Stimulated activated CD4-positive, alpha-beta T cell treated with anti-CD3 and anti-CD28 coated beads, Interleukin-4, amount 100 ng/mL, for 48 hours (primary cell): ENCODE data around the gene GPSM3.

Source experiments
- DNase-seq, 2 donors: peaks; one replicate each; pipeline ENCODE4 v3.0.0-alpha.2; 2020; ENCODE audit warnings: low read depth in 2 of 2

The GPSM3 gene

GRCh38 chr6:32173051-32173727, 19.3 kb downstream of the GPSM3 start:
- no peak for DNase-seq

- DNase-seq = no peak
Observed at GRCh38 chr6:32171234-32171633, 21.2 kb downstream of the GPSM3 start.

GRCh38 chr6:32170294-32170693, 22.1 kb downstream of the GPSM3 start:
- no peak for DNase-seq

- no peak for DNase-seq
Observed at GRCh38 chr6:32168807-32169591, 23.4 kb downstream of the GPSM3 start.

GRCh38 chr6:32168350-32168749, 24.1 kb downstream of the GPSM3 start:
- DNase-seq = no peak

GRCh38 chr6:32167761-32168262, 24.6 kb downstream of the GPSM3 start:
- DNase-seq = no peak

GRCh38 chr6:32167154-32167760, 25.2 kb downstream of the GPSM3 start:
- DNase-seq = no peak

GRCh38 chr6:32166411-32167061, 25.9 kb downstream of the GPSM3 start:
- DNase-seq = no peak

GRCh38 chr6:32164295-32164694, 28.1 kb downstream of the GPSM3 start, which contains the start of gene EGFL8:
Gene EGFL8, plus strand, starts transcription at chr6:32164595. Its CDS starts 1,571 bp downstream, at chr6:32166166.
- no peak for DNase-seq

- DNase-seq = no peak
Observed at GRCh38 chr6:32163559-32164258, 28.7 kb downstream of the GPSM3 start.

GRCh38 chr6:32158052-32158451, 34.4 kb downstream of the GPSM3 start:
- DNase-seq = no peak

GRCh38 chr6:32156891-32157290, 35.6 kb downstream of the GPSM3 start:
- no peak for DNase-seq

- peak; percentile 25 to 45 for DNase-seq
Observed at GRCh38 chr6:32154514-32155161, 37.8 kb downstream of the GPSM3 start.

GRCh38 chr6:32153564-32154513, 38.6 kb downstream of the GPSM3 start, which contains the start of gene PPT2:
Gene PPT2, plus strand, starts transcription at chr6:32154141. Its CDS starts 454 bp downstream, at chr6:32154595.
- DNase-seq = peak; percentile 65 to 67

- DNase-seq = no peak
Observed at GRCh38 chr6:32152769-32153563, 39.5 kb downstream of the GPSM3 start.

- no peak for DNase-seq
Observed at GRCh38 chr6:32151863-32152768, 40.3 kb downstream of the GPSM3 start, which contains the start of gene PRRT1. Gene PRRT1, minus strand, starts transcription at chr6:32151939. Its CDS starts 112 bp downstream, at chr6:32151827.

- no peak for DNase-seq
Observed at GRCh38 chr6:32151181-32151862, 41.1 kb downstream of the GPSM3 start.
